ENCODE data around the gene EIF4B.

The EIF4B gene

GRCh38 chr12:53055471-53056266 is 49.4 kb downstream of the EIF4B start:
- peak in 3 of 10 donors; percentile 59 to 70 (median 60) for DNase-seq
- intact Hi-C loops (cut with DNase I), result no loop called here

GRCh38 chr12:53056296-53056695 is 50.0 kb downstream of the EIF4B start:
- peak in 3 of 10 donors; percentile 75 to 85 (median 76) for DNase-seq
- intact Hi-C loops (cut with DNase I), result no loop called here

GRCh38 chr12:53056901-53057300 is 50.6 kb downstream of the EIF4B start:
- intact Hi-C loops (cut with DNase I), result no loop called here
- peak in 2 of 10 donors; percentile 27 to 50 for DNase-seq

- intact Hi-C loops (cut with DNase I), result no loop called here
- DNase-seq, result peak in 3 of 10 donors; percentile 54 to 81 (median 72)
Measured at GRCh38 chr12:53057816-53058500, 51.7 kb downstream of the EIF4B start.

GRCh38 chr12:53058674-53059433 is 52.6 kb downstream of the EIF4B start:
- DNase-seq, result peak in 2 of 10 donors; percentile 39 to 78
- intact Hi-C loops (cut with DNase I), result no loop called here

GRCh38 chr12:53059434-53060063 is 53.3 kb downstream of the EIF4B start:
- peak in 2 of 10 donors; percentile 74 to 75 for DNase-seq
- intact Hi-C loops (cut with DNase I), result no loop called here

- peak in 3 of 10 donors; percentile 52 to 75 (median 67) for DNase-seq
- intact Hi-C loops (cut with DNase I), result no loop called here
Measured at GRCh38 chr12:53060064-53060720, 53.9 kb downstream of the EIF4B start.

- DNase-seq, result peak in 2 of 10 donors; percentile 82 to 85
- intact Hi-C loops (cut with DNase I), result no loop called here
Measured at GRCh38 chr12:53060721-53061276, 54.5 kb downstream of the EIF4B start.

- peak in 2 of 10 donors; percentile 45 to 57 for DNase-seq
- intact Hi-C loops (cut with DNase I), result no loop called here
Measured at GRCh38 chr12:53061404-53062010, 55.3 kb downstream of the EIF4B start.

- intact Hi-C loops (cut with DNase I), result no loop called here
- DNase-seq, result peak in 3 of 10 donors; percentile 54 to 82 (median 66)
Measured at GRCh38 chr12:53062011-53062961, 56.0 kb downstream of the EIF4B start.

- intact Hi-C loops (cut with DNase I), result no loop called here
- peak in 2 of 10 donors; percentile 60 to 82 for DNase-seq
Measured at GRCh38 chr12:53062977-53063707, 56.9 kb downstream of the EIF4B start.

GRCh38 chr12:53063708-53064612 is 57.7 kb downstream of the EIF4B start:
- intact Hi-C loops (cut with DNase I), result no loop called here
- DNase-seq, result peak in 3 of 10 donors; percentile 53 to 76 (median 76)

- intact Hi-C loops (cut with DNase I), result loop anchor here (5.0 kb wide), 2 partner anchors 117 to 132 kb away; partner anchors contain the start of genes CSAD and ZNF740
- peak in 2 of 10 donors; percentile 33 to 52 for DNase-seq
Measured at GRCh38 chr12:53064613-53065436, 58.6 kb downstream of the EIF4B start.

GRCh38 chr12:53065470-53065869 is 59.2 kb downstream of the EIF4B start:
- intact Hi-C loops (cut with DNase I), result loop anchor here (5.0 kb wide), 2 partner anchors 117 to 132 kb away; partner anchors contain the start of genes CSAD and ZNF740
- peak in 3 of 10 donors; percentile 50 to 65 (median 58) for DNase-seq
